LoVo (cell line): ENCODE data around the gene ZBP1.

ENCODE experiments used
- DNase-seq: peaks from one replicate; pipeline ENCODE4 v3.0.0-alpha.2; 2016; ENCODE audit warnings: low spot score

Gene ZBP1, protein sequence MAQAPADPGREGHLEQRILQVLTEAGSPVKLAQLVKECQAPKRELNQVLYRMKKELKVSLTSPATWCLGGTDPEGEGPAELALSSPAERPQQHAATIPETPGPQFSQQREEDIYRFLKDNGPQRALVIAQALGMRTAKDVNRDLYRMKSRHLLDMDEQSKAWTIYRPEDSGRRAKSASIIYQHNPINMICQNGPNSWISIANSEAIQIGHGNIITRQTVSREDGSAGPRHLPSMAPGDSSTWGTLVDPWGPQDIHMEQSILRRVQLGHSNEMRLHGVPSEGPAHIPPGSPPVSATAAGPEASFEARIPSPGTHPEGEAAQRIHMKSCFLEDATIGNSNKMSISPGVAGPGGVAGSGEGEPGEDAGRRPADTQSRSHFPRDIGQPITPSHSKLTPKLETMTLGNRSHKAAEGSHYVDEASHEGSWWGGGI

DNA sequence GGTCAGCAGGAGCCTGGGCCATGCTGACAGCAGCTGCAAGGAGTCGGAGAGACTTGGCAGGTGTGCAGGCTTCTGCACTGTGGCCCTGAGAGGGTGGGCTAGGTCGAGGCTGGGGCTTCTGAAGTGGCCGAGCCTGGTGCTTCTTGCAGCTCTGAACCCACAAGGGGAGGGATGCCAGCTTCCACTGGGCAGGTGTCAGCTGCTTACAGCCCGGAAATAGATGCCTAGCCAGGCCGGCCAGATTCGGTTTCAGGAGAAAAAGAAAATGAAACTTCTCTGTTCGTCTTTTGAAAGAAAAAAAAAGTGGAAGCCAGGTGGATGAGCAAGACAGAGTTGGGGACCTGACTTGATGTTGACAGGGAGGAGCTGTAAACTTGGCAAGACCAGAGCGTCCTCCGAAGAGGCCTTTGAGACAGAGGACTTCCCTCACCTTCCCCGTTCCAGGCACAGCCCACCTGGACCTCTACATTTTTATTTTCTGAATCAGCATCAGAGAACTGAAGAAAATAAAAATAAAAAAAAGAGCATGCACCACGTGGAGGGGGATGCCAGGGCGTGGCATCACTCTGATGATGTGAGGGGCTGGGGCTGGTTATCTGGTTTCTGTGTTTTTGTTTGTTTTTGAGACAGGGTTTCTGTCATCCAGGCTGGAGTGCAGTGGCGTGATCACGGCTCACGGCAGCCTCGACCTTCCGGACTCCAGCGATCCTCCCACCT, at the start of gene ZBP1:
ZBP1 (minus strand) TSS at position 153 of the 717 bp plus-strand sequence; CDS start at position 22, 131 bp downstream.
- no peak for DNase-seq

DNA sequence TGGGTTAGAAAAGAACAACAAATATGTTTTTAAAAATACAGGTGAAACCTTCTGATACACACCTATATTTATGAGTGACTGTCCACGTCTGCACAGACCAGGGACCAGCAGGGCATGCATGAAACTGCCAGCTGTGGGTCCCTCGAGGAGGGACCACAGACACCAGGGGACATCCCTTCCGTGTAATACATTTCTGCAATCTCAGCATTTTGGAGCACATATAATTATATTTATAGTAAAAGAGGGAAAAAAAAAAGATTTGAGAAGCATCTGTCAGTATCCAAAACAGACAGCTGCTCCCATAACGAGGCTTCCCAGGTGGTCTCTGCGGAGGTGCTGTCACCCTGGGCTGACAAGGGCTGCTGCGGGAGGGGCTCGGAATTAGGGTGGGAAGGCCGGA, 49.4 kb upstream of the ZBP1 start:
- DNase-seq = no peak

DNA sequence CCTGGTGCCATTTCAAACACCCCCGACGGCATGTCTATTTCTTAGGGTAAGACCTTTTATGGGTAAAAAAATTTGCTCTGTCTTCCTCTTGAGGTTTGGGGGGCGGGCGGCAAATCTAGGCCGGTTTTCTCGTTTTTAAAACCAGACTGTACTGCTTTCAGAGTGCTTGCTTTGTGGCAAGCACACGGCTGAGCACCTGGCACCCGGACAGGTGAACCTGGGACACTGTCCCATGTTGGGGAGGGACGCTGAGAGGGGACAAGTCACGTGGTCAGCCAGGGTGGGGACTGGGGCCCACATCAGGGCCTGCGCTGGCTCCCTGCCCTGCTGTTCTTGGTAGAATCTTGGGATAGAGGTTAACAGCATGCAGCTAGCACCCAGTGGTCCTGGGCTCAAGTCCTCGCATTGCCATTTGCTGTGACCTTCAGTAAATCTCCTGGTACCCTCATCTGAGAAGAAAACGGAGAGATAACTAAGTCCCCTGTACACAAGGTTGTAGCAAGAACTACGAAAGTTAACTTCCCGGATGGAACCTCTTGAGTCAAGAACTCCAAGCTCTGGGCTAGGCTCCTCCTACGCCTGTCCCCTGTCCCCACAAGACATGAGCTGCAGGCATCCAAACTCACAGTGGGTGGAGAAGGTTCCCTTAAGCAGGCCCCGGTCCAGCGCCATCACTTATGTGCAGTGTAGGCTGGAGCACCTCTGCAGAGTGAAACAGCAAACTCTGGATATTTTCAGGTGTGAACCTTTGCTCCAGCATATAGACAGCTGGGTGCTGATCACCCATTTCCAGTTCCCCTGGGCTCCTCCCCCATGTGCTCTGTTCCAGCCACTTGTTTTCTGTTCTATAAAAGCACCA, 47.9 kb upstream of the ZBP1 start:
- no peak for DNase-seq

DNA sequence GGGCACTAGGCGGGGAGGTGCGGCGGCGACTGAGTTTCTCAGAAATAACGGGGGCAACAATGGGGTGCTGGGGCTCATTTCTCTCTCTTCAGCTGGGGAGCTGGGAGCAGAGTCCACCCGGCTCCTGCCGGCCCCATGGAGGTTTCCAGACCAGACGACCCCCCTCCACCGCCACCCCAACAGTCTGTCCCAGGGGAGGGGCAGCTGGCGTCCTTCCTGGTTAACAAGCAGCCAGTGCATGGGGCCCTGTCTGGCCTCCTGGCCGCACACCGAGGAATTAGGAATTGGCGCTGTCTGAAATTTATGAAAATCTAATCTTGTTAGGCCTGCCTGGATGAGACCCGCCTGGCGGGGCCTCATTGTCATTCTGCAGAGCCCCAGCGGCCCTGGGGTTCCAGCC, 47.2 kb upstream of the ZBP1 start:
- no peak for DNase-seq

DNA sequence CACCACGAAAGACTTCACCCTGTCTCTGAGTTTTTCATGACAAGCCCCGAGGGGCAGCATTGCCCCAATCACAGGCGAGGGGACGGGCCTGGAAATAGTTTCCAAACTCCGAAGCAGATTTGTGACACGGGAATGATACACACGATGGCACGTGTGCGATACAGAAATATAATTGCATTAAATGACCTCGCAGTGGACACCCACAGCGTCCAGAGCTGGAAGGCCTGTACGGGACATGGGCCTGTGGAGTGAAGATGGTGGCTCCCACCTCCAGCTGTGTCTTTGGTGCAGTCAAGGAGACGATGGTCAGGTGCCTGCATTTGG, 46.6 kb upstream of the ZBP1 start:
- no peak for DNase-seq

DNA sequence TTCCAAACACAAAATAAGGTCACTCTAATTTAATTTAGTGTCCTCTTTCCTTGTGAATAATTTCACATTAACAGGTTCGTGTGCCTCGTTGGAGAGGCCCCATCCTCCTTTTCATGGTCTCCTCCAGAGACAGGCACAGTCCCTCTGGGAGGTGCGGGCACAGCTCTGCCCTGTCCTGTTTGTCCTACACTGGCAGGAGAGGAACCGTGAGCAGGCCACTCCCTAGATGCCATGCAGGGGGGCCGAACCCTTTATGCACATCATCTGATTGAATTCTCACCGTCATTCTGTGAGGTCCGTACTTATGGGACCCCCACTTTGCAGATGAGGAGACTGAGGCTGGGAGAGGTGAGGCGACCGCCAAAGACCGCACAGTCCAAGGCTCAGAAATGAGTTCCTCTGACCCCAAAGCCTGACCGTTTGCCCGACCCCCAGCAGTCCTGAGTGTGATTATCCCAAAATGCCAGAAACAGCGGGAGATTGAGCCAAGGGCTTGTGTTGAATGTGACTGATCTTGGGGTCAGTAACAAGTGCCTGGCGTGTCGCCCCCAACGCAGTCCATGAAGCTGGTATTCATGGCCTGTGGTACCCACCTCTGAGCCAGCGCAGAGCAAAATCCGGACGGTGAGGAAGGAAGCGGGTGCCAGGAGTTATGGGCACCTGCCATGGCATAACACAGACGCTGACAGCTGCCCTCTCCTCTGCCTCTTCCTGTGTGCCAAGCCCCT, 46.0 kb upstream of the ZBP1 start:
- DNase-seq = no peak

DNA sequence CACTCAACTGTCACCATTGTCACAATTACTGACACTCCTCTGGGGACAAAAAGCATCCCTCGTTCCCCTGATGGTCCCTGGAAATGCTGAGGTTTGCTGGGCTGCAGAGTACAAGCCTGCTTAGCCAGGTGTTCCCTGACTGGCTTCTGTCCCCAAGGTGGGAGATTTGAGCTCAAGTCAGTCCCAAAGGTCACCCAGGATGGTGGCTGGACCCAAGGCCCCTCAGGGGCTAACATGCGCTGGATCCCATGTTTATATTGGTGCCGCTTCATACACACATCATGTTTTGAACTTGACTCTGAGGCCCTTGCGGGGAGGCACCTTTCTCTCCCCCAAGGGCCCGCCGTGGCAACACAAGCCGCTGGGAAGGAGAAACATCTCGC, 45.4 kb upstream of the ZBP1 start:
- DNase-seq = no peak

DNA sequence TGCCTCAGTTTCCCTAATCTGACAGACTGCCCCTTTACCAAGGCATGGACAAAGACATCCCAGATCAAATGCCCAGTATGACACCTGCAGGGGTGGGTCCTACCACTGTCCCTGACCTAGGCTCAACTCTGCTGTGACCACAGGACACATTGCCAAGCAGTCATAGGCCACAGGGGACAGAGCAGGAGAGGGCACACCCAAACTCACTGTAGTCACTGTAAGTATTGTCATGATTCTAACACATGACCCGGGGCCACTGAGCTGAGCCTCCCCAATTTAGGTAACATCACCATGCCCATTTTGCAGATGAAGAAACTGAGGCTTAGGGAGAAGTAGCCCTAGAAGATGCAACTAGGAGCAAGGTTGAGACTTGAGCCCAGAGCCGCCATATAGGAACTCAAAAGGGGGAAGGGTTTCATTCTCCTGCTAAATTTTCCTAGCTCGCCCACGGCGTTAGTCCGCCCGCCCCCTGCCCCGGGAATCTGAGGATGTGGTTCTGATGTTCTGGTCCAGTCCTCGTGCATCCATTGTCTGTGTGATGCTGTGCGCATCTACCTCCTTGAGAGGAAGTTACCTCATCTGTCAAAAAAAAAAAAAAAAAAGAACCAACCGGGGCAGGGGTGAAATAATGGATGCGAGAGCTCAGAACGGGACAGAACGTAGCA, 44.8 kb upstream of the ZBP1 start:
- DNase-seq = no peak

DNA sequence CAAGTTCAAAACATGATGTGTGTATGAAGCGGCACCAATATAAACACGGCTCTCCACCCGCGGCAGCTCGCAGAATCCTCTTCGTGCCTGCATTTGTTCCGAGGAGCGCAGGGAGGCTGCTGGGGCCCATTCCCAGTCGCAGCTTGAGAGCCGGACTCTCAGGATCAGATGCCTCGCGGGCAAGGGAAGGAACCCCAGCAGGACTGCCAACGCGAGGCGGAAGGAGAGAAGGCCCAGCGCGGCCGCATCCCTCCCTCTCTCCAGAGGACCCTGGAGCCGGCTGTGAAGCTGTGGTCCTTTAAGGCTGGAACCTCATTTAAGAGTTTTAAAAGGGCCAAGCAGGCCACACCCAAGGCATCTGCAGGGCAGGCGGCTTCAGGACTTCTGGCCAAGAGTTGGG, 44.2 kb upstream of the ZBP1 start:
- DNase-seq = no peak

DNA sequence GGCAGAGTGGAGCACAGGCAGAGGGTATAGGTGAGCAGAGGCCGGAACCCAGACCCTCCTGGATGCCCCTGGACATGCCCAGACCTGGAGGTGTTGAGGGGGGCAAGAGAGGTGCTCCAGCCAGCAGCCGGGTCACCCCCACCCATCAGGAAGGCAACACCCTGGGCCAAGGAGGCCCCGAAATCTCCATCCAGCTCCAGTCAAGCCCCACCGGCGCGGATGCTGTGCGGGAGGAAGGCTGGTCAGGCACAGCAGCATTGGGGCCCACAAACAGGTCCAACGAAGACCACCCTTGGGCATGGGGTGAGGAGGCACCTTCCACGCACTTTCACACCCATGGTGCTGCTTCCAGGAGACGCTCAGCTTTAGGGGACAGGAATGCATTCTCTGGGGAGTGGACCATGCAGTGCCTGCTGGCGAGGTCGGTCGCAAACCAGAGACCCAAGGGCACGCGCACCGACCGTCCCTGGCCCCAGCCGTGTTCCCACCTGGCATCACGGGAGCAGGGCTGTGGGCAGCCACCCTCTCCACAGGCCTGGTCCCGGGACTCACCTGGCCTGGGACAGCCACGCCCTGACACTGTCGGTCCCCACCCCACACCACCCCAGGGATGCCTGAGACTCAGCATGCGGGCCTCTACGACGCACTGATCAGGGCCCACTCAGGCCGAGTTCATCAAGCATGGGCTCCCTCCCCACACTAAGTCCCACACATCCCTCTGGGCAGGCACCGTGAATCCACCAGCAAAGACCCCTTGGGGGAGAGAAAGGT, 43.6 kb upstream of the ZBP1 start:
- DNase-seq = no peak

DNA sequence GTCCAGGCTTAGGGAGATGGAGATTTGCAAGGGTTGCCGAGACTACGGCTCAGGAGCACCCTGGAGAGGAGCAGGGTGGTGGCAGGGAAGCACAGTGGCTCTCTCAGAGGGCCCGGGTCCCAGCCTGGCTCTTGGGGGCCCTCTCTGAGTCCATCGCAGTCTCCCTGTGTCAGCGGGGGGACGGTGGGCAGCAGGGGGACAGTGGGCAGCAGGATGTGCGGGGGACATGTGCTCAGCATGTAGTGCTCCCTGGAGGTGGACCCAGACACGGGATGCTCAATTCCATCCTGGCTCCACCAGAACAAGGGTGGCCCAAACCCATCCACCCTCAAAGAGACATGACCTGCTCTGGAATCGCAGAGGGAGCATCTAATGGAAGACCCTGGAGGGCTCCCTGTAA, 43.0 kb upstream of the ZBP1 start:
- no peak for DNase-seq

DNA sequence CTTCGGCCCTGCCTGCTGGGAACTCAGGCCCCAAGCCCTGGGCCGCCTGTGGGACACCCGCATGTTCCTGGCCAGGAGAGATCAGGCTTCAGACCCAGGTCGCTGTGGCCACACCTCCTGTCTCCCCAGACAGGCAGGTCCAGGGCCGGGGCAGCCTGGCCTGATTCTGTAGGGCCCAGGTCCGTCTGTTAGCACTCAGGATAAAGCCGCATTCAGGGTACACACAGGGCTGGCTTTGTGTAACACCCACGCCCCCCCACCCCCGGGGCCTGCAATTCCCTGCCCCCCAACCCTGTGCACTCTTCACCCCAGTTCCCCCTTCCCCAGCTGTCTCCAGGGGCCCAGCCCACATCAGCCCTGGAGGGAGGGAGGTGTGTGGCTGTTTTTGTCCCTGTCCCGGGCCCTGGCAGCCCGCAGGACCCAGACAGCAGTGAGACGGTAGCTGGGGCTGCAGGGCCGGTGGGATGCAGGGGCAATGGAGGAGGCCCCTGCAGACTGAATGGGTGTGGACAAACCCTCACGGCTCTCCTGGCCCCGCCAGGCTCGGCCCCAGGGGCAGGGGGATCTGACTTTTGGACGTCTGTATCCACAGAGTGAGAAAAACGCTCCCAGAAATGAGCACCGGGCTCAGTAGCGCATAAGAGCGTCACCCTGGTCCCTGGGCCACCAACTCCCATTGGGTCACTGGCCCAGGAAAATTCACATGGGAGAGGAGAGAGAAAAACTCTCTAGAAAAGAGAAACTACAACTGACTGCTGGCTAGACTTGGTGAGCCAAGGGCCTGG, 42.4 kb upstream of the ZBP1 start:
- DNase-seq = no peak

DNA sequence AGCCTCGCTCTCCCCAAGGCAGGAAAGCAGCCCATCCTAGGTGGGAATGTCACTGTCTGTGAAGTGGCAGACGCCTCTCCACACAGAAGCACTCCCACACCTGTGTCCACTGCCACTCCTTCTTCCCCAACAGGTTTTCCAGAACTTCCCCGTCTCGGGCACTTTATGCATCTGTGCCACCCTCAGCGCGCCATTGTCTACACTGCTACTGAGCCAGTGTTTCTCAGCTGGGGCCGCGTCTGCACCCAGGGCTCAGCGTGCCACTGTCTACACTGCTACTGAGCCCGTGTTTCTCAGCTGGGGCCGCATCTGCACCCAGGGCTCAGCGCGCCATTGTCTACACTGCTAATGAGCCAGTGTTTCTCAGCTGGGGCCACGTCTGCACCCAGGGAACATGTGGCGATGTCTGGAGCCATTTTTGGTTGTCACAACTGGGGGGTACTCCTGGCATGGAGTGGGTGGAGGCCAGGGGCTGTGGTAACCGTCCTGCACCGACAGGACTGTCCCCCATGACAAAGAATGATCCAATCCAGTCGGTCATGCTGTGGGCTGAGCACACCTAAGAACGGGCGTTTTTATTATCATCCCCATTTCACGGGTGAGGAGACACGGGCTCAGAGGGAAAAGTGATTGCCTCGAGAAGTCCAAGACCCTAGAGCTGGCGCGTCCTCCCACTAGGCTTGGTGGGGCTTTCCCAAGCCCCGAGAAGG, 41.7 kb upstream of the ZBP1 start:
- DNase-seq = no peak

DNA sequence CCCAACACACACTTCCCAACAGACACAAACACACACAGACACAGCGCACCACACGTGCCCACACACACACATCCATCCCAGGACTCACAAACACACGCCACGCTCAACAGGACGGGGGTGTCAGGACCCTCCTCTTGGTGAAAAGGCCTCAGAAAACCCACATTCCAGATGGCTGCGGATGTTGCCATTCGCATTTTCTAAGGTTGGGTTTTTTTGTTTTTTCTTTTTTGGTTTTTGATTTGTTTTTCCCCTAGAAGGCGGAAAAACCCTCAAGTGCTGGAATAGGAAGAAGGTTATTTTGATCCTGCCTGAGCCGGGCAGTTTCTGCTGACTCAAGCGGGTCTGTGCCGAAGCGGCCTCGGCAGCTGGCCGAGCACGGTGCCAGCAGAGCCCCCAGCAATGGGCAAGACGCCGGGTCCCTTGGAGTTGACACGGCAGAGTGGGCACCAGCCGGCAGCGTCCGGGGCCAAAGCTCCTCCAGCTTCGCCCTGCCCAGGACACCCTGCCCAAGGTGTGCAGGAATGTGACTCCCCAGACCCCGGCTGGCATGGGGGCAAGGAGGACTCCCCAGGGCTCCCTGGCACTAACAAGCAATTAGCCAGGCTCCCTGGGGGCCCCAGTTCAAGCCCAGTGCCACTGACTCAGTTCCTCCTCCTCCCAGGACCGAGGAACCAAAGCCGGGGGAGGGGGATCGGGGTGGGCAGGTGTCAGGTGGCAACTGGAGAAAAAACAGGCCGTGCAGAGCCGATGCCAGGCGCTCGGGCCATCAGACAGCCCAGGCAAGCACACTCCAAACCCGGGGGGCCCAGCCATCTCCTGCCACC, 40.9 kb upstream of the ZBP1 start:
- no peak for DNase-seq

DNA sequence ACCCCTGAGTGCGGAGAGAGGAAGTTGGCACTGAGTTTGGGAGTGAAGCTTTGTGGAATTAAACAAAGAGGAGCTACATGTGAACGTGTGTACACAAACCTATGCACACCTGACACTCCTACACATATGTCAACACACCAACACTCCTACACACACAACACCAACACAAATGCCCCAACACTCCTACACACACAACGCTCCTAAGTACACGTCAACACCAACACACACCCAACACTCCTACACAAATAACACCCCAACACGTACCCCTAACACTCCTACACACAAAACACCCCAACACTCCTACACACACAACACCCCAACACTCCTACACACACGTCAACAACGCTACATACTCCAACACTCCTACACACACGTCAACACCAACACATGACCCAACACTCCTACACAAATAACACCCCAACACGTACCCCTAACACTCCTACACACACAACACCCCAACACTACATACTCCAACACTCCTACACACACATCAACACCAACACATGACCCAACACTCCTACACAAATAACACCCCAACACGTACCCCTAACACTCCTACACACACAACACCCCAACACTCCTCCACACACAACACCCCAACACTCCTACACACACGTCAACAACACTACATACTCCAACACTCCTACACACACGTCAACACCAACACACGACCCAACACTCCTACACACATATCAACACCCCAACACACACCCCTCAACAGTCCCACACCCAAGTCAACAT, 40.1 kb upstream of the ZBP1 start:
- DNase-seq = no peak

DNA sequence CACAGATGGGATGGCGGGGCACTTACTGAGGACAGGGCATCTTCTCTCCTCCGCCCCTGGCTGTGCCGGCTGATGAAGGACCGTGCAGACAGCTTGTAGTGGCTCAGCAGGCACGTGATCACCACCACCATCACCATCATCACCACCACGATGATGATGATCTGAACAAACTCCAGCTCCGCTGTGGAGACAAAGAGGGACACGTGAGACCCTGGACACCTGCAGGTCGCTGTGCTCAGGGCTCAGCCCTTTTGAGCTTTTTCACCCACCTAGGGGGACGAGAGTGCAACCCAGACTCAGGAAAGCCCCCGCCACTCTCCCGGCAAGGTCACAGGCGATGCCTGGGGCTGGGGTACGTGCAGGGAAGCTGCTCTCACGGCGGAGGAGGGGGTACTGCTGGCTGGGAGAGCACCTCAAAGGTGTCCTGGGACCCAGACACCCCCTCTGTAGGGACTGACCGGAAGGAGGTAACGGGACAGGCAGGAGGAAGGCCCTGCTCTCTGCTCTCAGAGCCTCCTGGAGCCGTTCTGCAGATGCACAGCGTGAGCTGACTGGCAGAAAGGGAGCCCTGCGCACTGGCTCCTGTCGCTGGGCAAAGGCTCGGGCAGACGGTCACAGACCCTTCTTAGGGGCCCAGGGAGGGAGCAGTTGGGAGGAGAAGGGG, 39.4 kb upstream of the ZBP1 start:
- no peak for DNase-seq

DNA sequence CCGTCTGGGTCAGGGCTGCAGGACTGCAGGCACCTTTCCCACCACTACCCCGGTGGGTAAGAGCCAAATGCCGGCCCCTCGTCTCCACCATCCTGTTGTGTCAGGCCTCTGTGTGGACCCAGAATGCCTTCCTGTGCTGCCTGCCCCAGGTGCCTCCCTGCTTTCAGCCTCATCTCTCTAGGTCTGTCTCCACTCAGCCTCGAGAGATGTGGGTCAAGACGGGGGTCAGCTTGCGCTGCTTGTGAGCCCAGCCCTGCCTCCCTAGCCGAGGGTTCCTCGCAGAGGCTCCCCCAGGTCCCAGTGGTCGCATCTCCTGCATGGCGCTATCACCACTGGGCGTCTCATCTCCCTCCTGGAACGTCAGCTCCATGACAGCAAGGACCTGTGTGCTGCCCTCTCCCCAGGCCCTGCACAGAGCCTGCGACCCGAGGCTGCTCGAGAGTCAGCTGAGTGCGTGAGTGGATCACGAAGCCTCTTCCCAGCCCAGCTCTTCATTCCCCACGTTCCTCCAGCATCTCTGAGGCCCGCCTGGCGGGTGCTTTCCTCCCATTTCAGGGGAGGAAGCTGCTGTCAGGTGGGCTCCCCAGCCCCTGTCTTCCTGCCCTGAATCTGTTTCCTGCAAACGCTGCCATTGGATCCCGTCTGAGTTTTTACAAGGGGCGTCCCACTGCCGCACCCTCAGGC, 38.7 kb upstream of the ZBP1 start:
- DNase-seq = no peak
